ENCODE measurements around the gene CYP11A1. TPM values are rescaled to one million over a fixed set of nuclear protein-coding genes. Genes with fewer than 3 reads are reported as not detected.

CYP11A1 gene
- total RNA-seq, 2 experiments from 2014 or later: not detected

DNA sequence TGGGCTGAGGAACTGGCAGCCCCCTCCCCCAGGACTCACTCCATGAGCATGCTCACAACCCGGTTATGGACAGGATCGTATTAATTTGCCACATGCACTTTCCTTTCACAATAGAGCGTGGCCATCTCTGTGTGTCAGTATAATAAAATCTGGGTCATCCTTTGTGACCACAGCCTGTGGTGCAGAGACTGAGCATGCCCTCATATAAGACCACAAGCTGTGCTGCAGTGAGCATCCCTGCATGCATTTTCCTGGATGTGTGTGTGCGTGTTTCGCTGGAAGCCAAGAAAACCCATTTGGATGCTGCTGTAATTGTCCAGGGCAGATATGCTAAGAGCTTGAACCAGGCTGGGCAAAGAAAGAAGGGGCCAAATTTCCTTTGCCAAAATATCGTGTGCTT lies 39.7 kb downstream of the CYP11A1 start:
- H3K36me3 Mint-ChIP-seq (ENCODE audit: low read depth): no peaks in the 10 kb centered on the region
- peaks cover 2% of the 10 kb centered on the region for H3K27me3 Mint-ChIP-seq (ENCODE audit: low read depth)
- CTCF ChIA-PET: interaction anchor here (1.0 to 4.2 kb wide), 3 partner anchors 7 to 200 kb away, joined by 3 to 19 read pairs (median 5); no protein-coding TSS in a partner anchor
- peak overlapping the region; percentile 80 for H3K27ac Mint-ChIP-seq
- H3K9me3 Mint-ChIP-seq (ENCODE audit: insufficient read depth): no peaks in the 10 kb centered on the region
- peaks cover 30% of the 10 kb centered on the region for H3K4me1 Mint-ChIP-seq (ENCODE audit: low read depth)
- POLR2A ChIA-PET: interaction anchor here (2.4 kb wide), 1 partner anchor 12 kb away, joined by 5 read pairs; no protein-coding TSS in a partner anchor
- H3K4me3 Mint-ChIP-seq: no peak overlapping the region
- ATAC-seq: no peak
- no peak for DNase-seq

GRCh38 chr15:74326746-74327145 lies 40.7 kb downstream of the CYP11A1 start:
- ATAC-seq: no peak
- Mint-ChIP-seq H3K36me3 (ENCODE audit: low read depth) (no peaks in the 10 kb centered on the region), H3K4me3 (no peak overlapping the region), H3K9me3 (ENCODE audit: insufficient read depth) (no peaks in the 10 kb centered on the region), H3K27ac (no peak overlapping the region), H3K27me3 (ENCODE audit: low read depth) (peaks cover 2% of the 10 kb centered on the region), H3K4me1 (ENCODE audit: low read depth) (peaks cover 30% of the 10 kb centered on the region)
- CTCF ChIA-PET: no interaction called here
- POLR2A ChIA-PET: no interaction called here
- no peak for DNase-seq

GRCh38 chr15:74324714-74325113 lies 42.7 kb downstream of the CYP11A1 start:
- Mint-ChIP-seq H3K4me1 (ENCODE audit: low read depth) (peaks cover 43% of the 10 kb centered on the region), H3K27me3 (ENCODE audit: low read depth) (no peaks in the 10 kb centered on the region), H3K36me3 (ENCODE audit: low read depth) (no peaks in the 10 kb centered on the region), H3K9me3 (ENCODE audit: insufficient read depth) (no peaks in the 10 kb centered on the region), H3K27ac (no peak overlapping the region), H3K4me3 (no peak overlapping the region)
- POLR2A ChIA-PET: no interaction called here
- CTCF ChIA-PET: interaction anchor here (1.4 kb wide), 1 partner anchor 17 kb away, joined by 3 read pairs; no protein-coding TSS in a partner anchor
- DNase-seq (no peak), ATAC-seq (no peak)

DNA sequence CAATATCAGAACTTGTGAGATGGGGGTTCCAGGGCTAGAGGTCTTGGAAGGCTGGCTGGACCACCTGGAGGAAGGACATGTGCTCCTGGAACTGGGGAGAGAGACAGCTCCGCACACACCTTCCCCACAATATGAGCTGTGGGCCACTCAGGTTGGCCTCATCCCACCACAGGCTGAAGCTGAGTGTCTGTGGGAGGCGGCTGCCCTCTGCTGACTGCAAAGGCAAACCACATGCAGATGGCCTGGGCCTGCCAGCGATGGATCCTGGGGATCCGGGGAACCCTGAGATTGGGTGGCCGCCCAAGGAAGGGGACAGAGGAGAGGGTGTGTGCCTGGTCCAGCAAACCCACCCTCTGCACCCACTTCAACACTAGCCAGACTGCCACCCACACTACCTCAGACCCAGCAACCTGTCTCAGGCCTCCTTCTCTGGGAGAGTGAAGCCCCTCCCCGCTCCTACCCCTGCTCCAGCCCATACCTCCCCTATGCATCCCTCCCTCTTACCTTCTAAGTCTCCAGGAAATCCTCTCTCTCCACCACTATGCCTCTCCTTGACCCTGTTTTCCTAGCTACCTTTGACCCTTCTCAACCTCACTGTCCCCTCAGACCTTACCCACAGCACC lies 44.8 kb downstream of the CYP11A1 start:
- peaks cover 45% of the 10 kb centered on the region for H3K4me1 Mint-ChIP-seq (ENCODE audit: low read depth)
- no peaks in the 10 kb centered on the region for H3K27me3 Mint-ChIP-seq (ENCODE audit: low read depth)
- DNase-seq: peak; percentile 78
- POLR2A ChIA-PET: no interaction called here
- no peaks in the 10 kb centered on the region for H3K9me3 Mint-ChIP-seq (ENCODE audit: insufficient read depth)
- no peaks in the 10 kb centered on the region for H3K36me3 Mint-ChIP-seq (ENCODE audit: low read depth)
- H3K4me3 Mint-ChIP-seq: no peak overlapping the region
- CTCF ChIA-PET: interaction anchor here (0.8 to 6.2 kb wide), 17 partner anchors 7 to 351 kb away, joined by 3 to 119 read pairs (median 5); no protein-coding TSS in a partner anchor
- no peak overlapping the region for H3K27ac Mint-ChIP-seq
- peak; percentile 83 for ATAC-seq

- ChIA-PET POLR2A (interaction anchor here (1.3 kb wide), 1 partner anchor 191 kb away, joined by 3 read pairs; no protein-coding TSS in a partner anchor), CTCF (interaction anchor here (0.6 to 6.2 kb wide), 20 partner anchors 9 to 369 kb away, joined by 3 to 119 read pairs (median 4); partner anchors contain the start of gene ISLR2)
- DNase-seq (peak; percentile 67), ATAC-seq (no peak)
- no peaks in the 10 kb centered on the region for H3K9me3 Mint-ChIP-seq (ENCODE audit: insufficient read depth)
- H3K4me1 Mint-ChIP-seq (ENCODE audit: low read depth): peaks cover 56% of the 10 kb centered on the region
- H3K27ac Mint-ChIP-seq: peak overlapping the region; percentile 89
- no peaks in the 10 kb centered on the region for H3K36me3 Mint-ChIP-seq (ENCODE audit: low read depth)
- no peak overlapping the region for H3K4me3 Mint-ChIP-seq
- H3K27me3 Mint-ChIP-seq (ENCODE audit: low read depth): no peaks in the 10 kb centered on the region
Observed at GRCh38 chr15:74320352-74321247, 46.8 kb downstream of the CYP11A1 start.

- no peaks in the 10 kb centered on the region for H3K9me3 Mint-ChIP-seq (ENCODE audit: insufficient read depth)
- H3K4me1 Mint-ChIP-seq (ENCODE audit: low read depth): peaks cover 64% of the 10 kb centered on the region
- H3K36me3 Mint-ChIP-seq (ENCODE audit: low read depth): no peaks in the 10 kb centered on the region
- H3K27me3 Mint-ChIP-seq (ENCODE audit: low read depth): no peaks in the 10 kb centered on the region
- no peak for ATAC-seq
- DNase-seq: peak; percentile 46
- ChIA-PET CTCF (interaction anchor here (1.1 to 6.2 kb wide), 11 partner anchors 10 to 272 kb away, joined by 3 to 119 read pairs (median 9); partner anchors contain the start of gene ISLR2), POLR2A (interaction anchor here (1.2 to 1.3 kb wide), 2 partner anchors 10 to 190 kb away, joined by 3 read pairs; no protein-coding TSS in a partner anchor)
- H3K4me3 Mint-ChIP-seq: no peak overlapping the region
- H3K27ac Mint-ChIP-seq: peak overlapping the region; percentile 89
Observed at GRCh38 chr15:74319596-74320351, 47.7 kb downstream of the CYP11A1 start.

DNA sequence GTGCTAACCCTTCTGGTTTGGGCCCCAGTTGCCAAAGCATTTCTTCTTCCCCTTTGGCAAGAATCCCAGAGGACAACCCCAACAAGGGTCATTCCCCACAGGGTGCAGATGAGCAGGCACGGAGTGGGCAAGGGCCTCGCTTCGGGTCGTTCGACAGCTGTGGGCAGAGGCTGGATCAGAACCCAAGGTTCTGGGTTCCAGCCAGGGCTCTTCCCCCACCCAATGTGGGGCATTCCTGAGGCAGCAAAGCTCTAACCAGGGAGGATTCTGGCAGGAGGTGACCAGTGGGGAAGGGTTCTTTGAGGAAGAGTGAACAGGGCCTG lies 48.3 kb downstream of the CYP11A1 start:
- ATAC-seq (no peak), DNase-seq (no peak)
- Mint-ChIP-seq H3K27me3 (ENCODE audit: low read depth) (no peaks in the 10 kb centered on the region), H3K4me1 (ENCODE audit: low read depth) (peaks cover 71% of the 10 kb centered on the region), H3K27ac (no peak overlapping the region), H3K9me3 (ENCODE audit: insufficient read depth) (no peaks in the 10 kb centered on the region), H3K36me3 (ENCODE audit: low read depth) (no peaks in the 10 kb centered on the region), H3K4me3 (no peak overlapping the region)
- CTCF ChIA-PET: interaction anchor here (1.1 to 6.2 kb wide), 7 partner anchors 9 to 346 kb away, joined by 3 to 119 read pairs (median 12); partner anchors contain the start of gene ISLR2
- POLR2A ChIA-PET: interaction anchor here (1.2 to 1.3 kb wide), 2 partner anchors 10 to 190 kb away, joined by 3 read pairs; no protein-coding TSS in a partner anchor

- ChIA-PET CTCF (interaction anchor here (1.3 to 6.2 kb wide), 4 partner anchors 8 to 345 kb away, joined by 3 to 119 read pairs (median 16); partner anchors contain the start of gene ISLR2), POLR2A (interaction anchor here (1.2 kb wide), 1 partner anchor 9 kb away, joined by 3 read pairs; no protein-coding TSS in a partner anchor)
- Mint-ChIP-seq H3K4me1 (ENCODE audit: low read depth) (peaks cover 76% of the 10 kb centered on the region), H3K36me3 (ENCODE audit: low read depth) (no peaks in the 10 kb centered on the region), H3K27me3 (ENCODE audit: low read depth) (no peaks in the 10 kb centered on the region), H3K9me3 (ENCODE audit: insufficient read depth) (no peaks in the 10 kb centered on the region), H3K27ac (peak overlapping the region; percentile 86), H3K4me3 (no peak overlapping the region)
- ATAC-seq: no peak
- DNase-seq: no peak
Observed at GRCh38 chr15:74318376-74319137, 48.9 kb downstream of the CYP11A1 start.

GRCh38 chr15:74317820-74318375 lies 49.5 kb downstream of the CYP11A1 start:
- Mint-ChIP-seq H3K4me3 (no peak overlapping the region), H3K27me3 (ENCODE audit: low read depth) (no peaks in the 10 kb centered on the region), H3K9me3 (ENCODE audit: insufficient read depth) (no peaks in the 10 kb centered on the region), H3K36me3 (ENCODE audit: low read depth) (no peaks in the 10 kb centered on the region), H3K4me1 (ENCODE audit: low read depth) (peaks cover 77% of the 10 kb centered on the region), H3K27ac (peak overlapping the region; percentile 86)
- DNase-seq: no peak
- no peak for ATAC-seq
- CTCF ChIA-PET: interaction anchor here (1.3 to 3.5 kb wide), 3 partner anchors 189 to 345 kb away, joined by 3 to 26 read pairs (median 5); partner anchors contain the start of gene ISLR2
- POLR2A ChIA-PET: no interaction called here

DNA sequence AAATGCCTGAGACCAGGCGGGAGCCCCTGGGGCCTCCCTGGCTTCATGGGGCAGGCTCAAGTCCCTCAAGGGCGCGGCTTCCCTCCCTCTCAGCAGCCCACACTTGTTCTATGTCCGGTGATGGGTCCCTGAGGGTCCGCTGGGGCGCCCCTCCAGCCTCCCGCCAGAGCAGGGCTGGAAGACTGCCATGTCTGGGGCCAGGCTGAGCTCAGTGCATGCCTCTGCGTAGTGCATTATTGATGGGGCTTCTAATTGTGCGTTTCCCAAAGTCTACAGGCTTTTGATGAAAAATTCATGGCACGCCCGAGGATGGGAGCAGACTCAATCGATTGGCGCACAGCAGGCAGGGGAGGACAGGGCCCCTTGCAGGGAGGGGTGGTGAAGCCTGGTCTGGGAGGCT lies 51.3 kb downstream of the CYP11A1 start:
- Mint-ChIP-seq H3K4me3 (no peak overlapping the region), H3K27ac (peak overlapping the region; percentile 86), H3K9me3 (ENCODE audit: insufficient read depth) (no peaks in the 10 kb centered on the region), H3K4me1 (ENCODE audit: low read depth) (peaks cover 76% of the 10 kb centered on the region), H3K36me3 (ENCODE audit: low read depth) (no peaks in the 10 kb centered on the region), H3K27me3 (ENCODE audit: low read depth) (no peaks in the 10 kb centered on the region)
- POLR2A ChIA-PET: interaction anchor here (0.6 to 1.4 kb wide), 2 partner anchors 13 to 224 kb away, joined by 3 to 5 read pairs; no protein-coding TSS in a partner anchor
- no peak for ATAC-seq
- CTCF ChIA-PET: interaction anchor here (1.2 to 1.7 kb wide), 2 partner anchors 9 to 15 kb away, joined by 3 to 9 read pairs; no protein-coding TSS in a partner anchor
- DNase-seq: no peak
